T-cell (primary cell): ENCODE results near the gene NCAM1. TPM values are rescaled to one million over a fixed set of nuclear protein-coding genes. Genes with fewer than 3 reads are reported as not detected.

ENCODE experiments used
- ATAC-seq, 4 experiments: fragments of 200-7000 bp in 3 of 4; fragments of 150-1000 bp in 1 of 4; cut with Tn5 transposase; replicated peaks in 1 of 4; 1 replicate in 3 of 4; 2 replicates in 1 of 4; pipeline ENCODE4 v1.10.0; 2021; ENCODE audit warnings: moderate library complexity in 3 of 4, mild to moderate bottlenecking in 2 of 4, moderate number of reproducible peaks in 1 of 4
- CTCF ChIA-PET, 2 donors: fragments of 300-600 bp; sonication (Branson Sonifier 250); formaldehyde crosslinking; loops; one replicate each; lab custom pipeline; 2022; ENCODE audit warnings: antibody characterized with exemption in 2 of 2; lab: Charles Lee
- POLR2A ChIA-PET, 2 donors: fragments of 300-600 bp; sonication (Branson Sonifier 250); formaldehyde crosslinking; loops; one replicate each; lab custom pipeline; 2022; ENCODE audit warnings: antibody characterized with exemption in 2 of 2; lab: Charles Lee
- DNase-seq, 35 experiments: peaks; one replicate each; pipeline versions ENCODE4 v3.0.0 to v3.0.0-alpha.2; 2013 to 2023
- H3K27ac ChIP-seq: one replicate; pipeline ENCODE4 v1.5.1; 2013; ENCODE audit warnings: low read length
- H3K27me3 ChIP-seq, 2 experiments: replicated peaks in 1 of 2; 1 replicate in 1 of 2; 2 replicates in 1 of 2; pipeline versions ENCODE4 v1.6.1 to v1.7.0; 2013; ENCODE audit warnings: low read length in 1 of 2, mixed read lengths in 1 of 2; ENCODE audit not compliant: control insufficient read depth in 2 of 2, insufficient read depth in 2 of 2; ENCODE audit errors: extremely low read depth in 1 of 2
- H3K36me3 ChIP-seq, 2 donors: 1 replicate in 1 of 2; 2 replicates in 1 of 2; pipeline versions ENCODE4 v1.6.1 to v1.7.0; 2013; ENCODE audit warnings: low read length in 1 of 2; ENCODE audit not compliant: control insufficient read depth in 2 of 2, insufficient read depth in 1 of 2; ENCODE audit errors: extremely low read depth in 1 of 2
- H3K4me1 ChIP-seq, 2 experiments: 1 replicate in 1 of 2; 2 replicates in 1 of 2; pipeline versions ENCODE4 v1.6.1 to v1.7.0; 2013; ENCODE audit warnings: low read length in 2 of 2, mixed read lengths in 1 of 2; ENCODE audit not compliant: insufficient read depth in 2 of 2, control insufficient read depth in 1 of 2; ENCODE audit errors: extremely low read depth in 1 of 2
- H3K4me3 ChIP-seq, 2 donors: 1 replicate in 1 of 2; 2 replicates in 1 of 2; pipeline versions ENCODE4 v1.5.1 to v1.7.0; 2013; ENCODE audit warnings: mild to moderate bottlenecking in 2 of 2, low read length in 1 of 2, moderate library complexity in 1 of 2; ENCODE audit not compliant: control insufficient read depth in 1 of 2; ENCODE audit errors: extremely low read depth in 1 of 2
- H3K9me3 ChIP-seq: 2 replicates; pipeline ENCODE4 v1.7.0; 2013
- H3K27ac Mint-ChIP-seq, 2 donors: one replicate each; pipeline ENCODE4 v1.8.0; 2020 to 2021; ENCODE audit warnings: mild to moderate bottlenecking in 2 of 2, mixed read lengths in 2 of 2
- H3K27me3 Mint-ChIP-seq, 2 donors: one replicate each; pipeline ENCODE4 v1.8.0; 2021 to 2022; ENCODE audit warnings: mixed read lengths in 2 of 2
- H3K36me3 Mint-ChIP-seq: one replicate; pipeline ENCODE4 v1.8.0; 2021; ENCODE audit warnings: mixed read lengths
- H3K4me1 Mint-ChIP-seq, 3 donors: one replicate each; pipeline ENCODE4 v1.8.0; 2020 to 2022; ENCODE audit warnings: mixed read lengths in 3 of 3, mild to moderate bottlenecking in 1 of 3
- H3K4me3 Mint-ChIP-seq, 3 donors: one replicate each; pipeline ENCODE4 v1.8.0; 2020 to 2022; ENCODE audit warnings: mild to moderate bottlenecking in 3 of 3, mixed read lengths in 3 of 3, moderate library complexity in 3 of 3
- H3K9me3 Mint-ChIP-seq, 3 donors: one replicate each; pipeline ENCODE4 v1.8.0; 2020 to 2022; ENCODE audit warnings: mixed read lengths in 3 of 3
- WGBS: methylation state at CpG from one replicate; pipeline ENCODE4 v1.1.5; 2013; ENCODE audit warnings: missing lambda C conversion rate; ENCODE audit not compliant: insufficient coverage; 5-methylcytosine and 5-hydroxymethylcytosine counted together
- total RNA-seq, 35 experiments: library from RNA in 6 of 35; stranded (reverse) in 6 of 35; fragments of 120-200 nt in 1 of 35; gene quantifications; one replicate each; pipeline versions ENCODE4 v1.2.1 to v1.2.4 and lab custom pipeline; 2013 to 2026

NCAM1 gene
- total RNA-seq, 5 donors from 2014 or later (not counting 1 experiment from before 2014, with no cell fraction given): 0.90 to 1.8 (median 1.1) TPM

GRCh38 chr11:113269636-113270035 lies 308.4 kb downstream of the NCAM1 start:
- H3K27ac Mint-ChIP-seq: no peak overlapping the region

GRCh38 chr11:113270080-113270479 lies 308.9 kb downstream of the NCAM1 start:
- Histone ChIP-seq H3K4me1 (no peaks in the 10 kb centered on the region), H3K4me3 (no peak overlapping the region), H3K27me3 (peaks cover 0 to 17% of the 10 kb centered on the region in 2 experiments), H3K27ac (no peak overlapping the region), H3K36me3 (no peaks in the 10 kb centered on the region), H3K9me3 (no peaks in the 10 kb centered on the region)
- Mint-ChIP-seq H3K9me3 (no peaks in the 10 kb centered on the region), H3K36me3 (no peaks in the 10 kb centered on the region), H3K4me3 (no peak overlapping the region), H3K4me1 (no peaks in the 10 kb centered on the region), H3K27me3 (peaks cover 11 to 14% of the 10 kb centered on the region in 2 donors), H3K27ac (no peak overlapping the region)
- ATAC-seq (no peak), DNase-seq (no peak)
- ChIA-PET CTCF (no interaction called here), POLR2A (no interaction called here)
- WGBS: 86% methylated on average over 12 of the region's 13 CpGs

More at GRCh38 chr11:113269636-113270035, 308.4 kb downstream of the NCAM1 start:
- no peaks in the 10 kb centered on the region for H3K36me3 Mint-ChIP-seq
- DNase-seq (no peak), ATAC-seq (no peak)
- Histone ChIP-seq H3K36me3 (no peaks in the 10 kb centered on the region), H3K27me3 (peaks cover 0 to 17% of the 10 kb centered on the region in 2 experiments), H3K9me3 (no peaks in the 10 kb centered on the region), H3K4me1 (no peaks in the 10 kb centered on the region), H3K27ac (no peak overlapping the region), H3K4me3 (no peak overlapping the region)
- no peak overlapping the region for H3K4me3 Mint-ChIP-seq
- 78% methylated on average over 5 of the region's 5 CpGs for WGBS
- H3K27me3 Mint-ChIP-seq: peaks cover 11 to 14% of the 10 kb centered on the region in 2 donors
- ChIA-PET CTCF (no interaction called here), POLR2A (no interaction called here)
- H3K9me3 Mint-ChIP-seq: no peaks in the 10 kb centered on the region
- no peaks in the 10 kb centered on the region for H3K4me1 Mint-ChIP-seq

- 83% methylated on average over 5 of the region's 14 CpGs for WGBS
- no peaks in the 10 kb centered on the region for H3K4me1 ChIP-seq
- Mint-ChIP-seq H3K9me3 (no peaks in the 10 kb centered on the region), H3K4me1 (no peaks in the 10 kb centered on the region), H3K27me3 (peaks cover 7 to 14% of the 10 kb centered on the region in 2 donors), H3K27ac (no peak overlapping the region), H3K4me3 (no peak overlapping the region), H3K36me3 (no peaks in the 10 kb centered on the region)
- ATAC-seq (no peak), DNase-seq (no peak)
- no peaks in the 10 kb centered on the region for H3K36me3 ChIP-seq
- H3K4me3 ChIP-seq: no peak overlapping the region
- peaks cover 0 to 17% of the 10 kb centered on the region in 2 experiments for H3K27me3 ChIP-seq
- H3K27ac ChIP-seq: no peak overlapping the region
- POLR2A ChIA-PET: no interaction called here
- CTCF ChIA-PET: interaction anchor here in 1 of 2 donors (0.5 kb wide), 1 partner anchor 1056 kb away, joined by 3 read pairs; no protein-coding TSS in a partner anchor
- no peaks in the 10 kb centered on the region for H3K9me3 ChIP-seq
Observed at GRCh38 chr11:113271551-113272245, 310.5 kb downstream of the NCAM1 start.

GRCh38 chr11:113272281-113272680 lies 311.1 kb downstream of the NCAM1 start:
- DNase-seq: no peak
- Histone ChIP-seq H3K27me3 (peaks cover 0 to 17% of the 10 kb centered on the region in 2 experiments), H3K4me3 (no peak overlapping the region), H3K4me1 (no peaks in the 10 kb centered on the region), H3K27ac (no peak overlapping the region), H3K36me3 (no peaks in the 10 kb centered on the region), H3K9me3 (no peaks in the 10 kb centered on the region)
- Mint-ChIP-seq H3K27me3 (peaks cover 3 to 14% of the 10 kb centered on the region in 2 donors), H3K4me3 (no peak overlapping the region), H3K9me3 (no peaks in the 10 kb centered on the region), H3K27ac (no peak overlapping the region), H3K4me1 (no peaks in the 10 kb centered on the region), H3K36me3 (no peaks in the 10 kb centered on the region)
- POLR2A ChIA-PET: no interaction called here
- WGBS: 63% methylated on average over 5 of the region's 5 CpGs
- no peak for ATAC-seq
- CTCF ChIA-PET: interaction anchor here in 1 of 2 donors (0.5 kb wide), 1 partner anchor 1057 kb away, joined by 3 read pairs; no protein-coding TSS in a partner anchor

- no peaks in the 10 kb centered on the region for H3K36me3 Mint-ChIP-seq
- ChIA-PET POLR2A (no interaction called here), CTCF (no interaction called here)
- DNase-seq (no peak), ATAC-seq (no peak)
- H3K27ac Mint-ChIP-seq: no peak overlapping the region
- no peak overlapping the region for H3K4me3 Mint-ChIP-seq
- Histone ChIP-seq H3K27me3 (peaks cover 0 to 17% of the 10 kb centered on the region in 2 experiments), H3K4me3 (no peak overlapping the region), H3K4me1 (no peaks in the 10 kb centered on the region), H3K27ac (no peak overlapping the region), H3K9me3 (no peaks in the 10 kb centered on the region), H3K36me3 (no peaks in the 10 kb centered on the region)
- H3K27me3 Mint-ChIP-seq: peaks cover 3 to 14% of the 10 kb centered on the region in 2 donors
- H3K4me1 Mint-ChIP-seq: no peaks in the 10 kb centered on the region
- 79% methylated on average over 34 of the region's 34 CpGs for WGBS
- no peaks in the 10 kb centered on the region for H3K9me3 Mint-ChIP-seq
Observed at GRCh38 chr11:113272927-113273615, 311.9 kb downstream of the NCAM1 start.

GRCh38 chr11:113273720-113274119 lies 312.5 kb downstream of the NCAM1 start:
- no peaks in the 10 kb centered on the region for H3K9me3 ChIP-seq
- DNase-seq (no peak), ATAC-seq (no peak)
- Mint-ChIP-seq H3K27me3 (peaks cover 3 to 13% of the 10 kb centered on the region in 2 donors), H3K36me3 (no peaks in the 10 kb centered on the region), H3K27ac (no peak overlapping the region), H3K4me1 (no peaks in the 10 kb centered on the region), H3K9me3 (no peaks in the 10 kb centered on the region), H3K4me3 (no peak overlapping the region)
- H3K27me3 ChIP-seq: peaks cover 0 to 15% of the 10 kb centered on the region in 2 experiments
- POLR2A ChIA-PET: no interaction called here
- no peaks in the 10 kb centered on the region for H3K36me3 ChIP-seq
- H3K4me3 ChIP-seq: no peak overlapping the region
- CTCF ChIA-PET: no interaction called here
- H3K4me1 ChIP-seq: no peaks in the 10 kb centered on the region
- H3K27ac ChIP-seq: no peak overlapping the region
- WGBS: 87% methylated on average over 3 of the region's 10 CpGs
